OCI-LY7 (cell line): ENCODE results near the gene PPM1H. TPM values are rescaled to one million over a fixed set of nuclear protein-coding genes. Genes with fewer than 3 reads are reported as not detected.

ENCODE experiments used
- BruUV-seq: library from RNA; stranded (reverse); fragments of 400-500 nt; replicated peaks from 2 replicates; lab custom pipeline; 2021; lab: Mats Ljungman, UMichigan
- CTCF ChIA-PET: fragments of 300-600 bp; sonication (Branson Sonifier 250); formaldehyde crosslinking; loops from one replicate; lab custom pipeline; 2022; ENCODE audit warnings: antibody characterized with exemption; ENCODE audit not compliant: unreplicated experiment; lab: Charles Lee
- POLR2A ChIA-PET: fragments of 300-600 bp; sonication (Branson Sonifier 250); formaldehyde crosslinking; loops from one replicate; lab custom pipeline; 2022; ENCODE audit warnings: antibody characterized with exemption; lab: Charles Lee
- DNase-seq: peaks from one replicate; pipeline ENCODE4 v3.0.0-alpha.2; 2015; ENCODE audit warnings: low spot score
- H2AFZ ChIP-seq: fragments of 200-600 bp; sonication (generic), shearing (Covaris generic); 2 replicates; pipeline ENCODE4 v1.6.1; 2014; ENCODE audit warnings: mild to moderate bottlenecking, antibody characterized with exemption, low read length, moderate library complexity
- H3K27ac ChIP-seq: fragments of 200-600 bp; sonication (generic); 2 replicates; pipeline ENCODE4 v1.5.1; 2014; ENCODE audit warnings: mixed run types, low read depth, mild to moderate bottlenecking, moderate library complexity, low read length, inconsistent platforms; ENCODE audit not compliant: poor library complexity, severe bottlenecking
- H3K36me3 ChIP-seq: fragments of 200-600 bp; sonication (generic); 2 replicates; pipeline ENCODE4 v1.6.1; 2014; ENCODE audit warnings: mild to moderate bottlenecking, antibody characterized with exemption, low read length, moderate library complexity, mixed read lengths; ENCODE audit not compliant: insufficient read depth
- H3K4me1 ChIP-seq: fragments of 200-600 bp; sonication (generic); 2 replicates; pipeline ENCODE4 v1.5.1; 2014; ENCODE audit warnings: mild to moderate bottlenecking, low read length; ENCODE audit not compliant: insufficient read depth, poor library complexity, severe bottlenecking
- H3K4me2 ChIP-seq: fragments of 200-600 bp; sonication (generic); 2 replicates; pipeline ENCODE4 v1.6.1; 2014; ENCODE audit warnings: mild to moderate bottlenecking, low read length
- H3K4me3 ChIP-seq: fragments of 200-600 bp; sonication (generic); 2 replicates; pipeline ENCODE4 v1.5.1; 2014; ENCODE audit warnings: mild to moderate bottlenecking, low read depth, low read length; ENCODE audit not compliant: poor library complexity, severe bottlenecking
- H3K79me2 ChIP-seq: fragments of 200-600 bp; sonication (generic); 2 replicates; pipeline ENCODE4 v1.6.1; 2016; ENCODE audit warnings: low read depth, mild to moderate bottlenecking, low read length, moderate library complexity, mixed read lengths; ENCODE audit not compliant: insufficient read depth
- H3K9me2 ChIP-seq: fragments of 200-600 bp; sonication (generic); 2 replicates; pipeline ENCODE4 v1.6.1; 2016; ENCODE audit warnings: mild to moderate bottlenecking, low read length, mixed read lengths; ENCODE audit not compliant: insufficient read depth
- H3K9me3 ChIP-seq: fragments of 200-600 bp; sonication (generic); 2 replicates; pipeline ENCODE4 v1.6.1; 2014; ENCODE audit warnings: mild to moderate bottlenecking, mixed run types, low read length, mixed read lengths
- H4K20me1 ChIP-seq: fragments of 200-600 bp; sonication (generic); 2 replicates; pipeline ENCODE4 v1.6.1; 2014; ENCODE audit warnings: mild to moderate bottlenecking, antibody characterized with exemption, low read length, moderate library complexity, mixed read lengths; ENCODE audit not compliant: insufficient read depth
- EZH2phosphoT487 ChIP-seq: fragments of 200-600 bp; sonication (generic); IDR thresholded peaks from 2 replicates; pipeline ENCODE4 v1.6.1; 2018; ENCODE audit warnings: low read depth, borderline replicate concordance, mild to moderate bottlenecking, mixed run types, antibody characterized with exemption, low read length, moderate library complexity, mixed read lengths
- intact Hi-C: fragments of 100-400 bp; cut with micrococcal nuclease; formaldehyde crosslinking; loops from one replicate; pipeline ENCODE4 v1.10.0; 2022; ENCODE audit not compliant: unreplicated experiment
- total RNA-seq, 2 experiments: library from RNA; depleted of rRNA in 1 of 2; stranded (reverse); fragments of >200 nt in 1 of 2; shearing (Covaris generic) in 1 of 2; gene quantifications; 2 replicates each; pipeline ENCODE4 v1.2.3, GENCODE V29; 2014 to 2022
- TF ChIP-seq, protein P1 (sequence below): fragments of 200-600 bp; sonication (generic); conservative IDR thresholded peaks from 2 replicates; pipeline ENCODE4 v1.5.1; 2014; ENCODE audit warnings: mild to moderate bottlenecking, antibody characterized with exemption, low read length, moderate library complexity, mixed read lengths

Gene PPM1H
- total RNA-seq, 2 experiments from 2014 or later, result 2.0 to 3.4 TPM

DNA sequence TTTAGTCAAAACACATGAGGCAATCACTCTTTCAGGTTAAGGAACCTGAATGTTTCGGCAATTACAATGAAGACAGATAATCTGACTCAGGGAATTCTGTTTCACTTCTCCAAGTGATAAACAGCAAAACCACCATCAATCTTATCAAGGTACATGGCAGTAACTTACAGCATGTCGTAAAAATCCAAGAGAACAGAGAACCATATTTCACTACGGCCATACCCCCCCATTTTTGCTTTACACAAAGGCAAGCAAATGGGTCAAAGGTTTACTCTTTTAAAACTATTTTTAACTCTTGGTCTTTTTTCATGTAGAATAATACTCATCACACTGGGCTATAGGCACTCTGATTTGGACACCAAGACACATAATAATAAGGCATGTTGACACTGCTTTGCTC lies 102.4 kb downstream of the PPM1H start:
- Histone ChIP-seq H3K27ac (no peak overlapping the region), H3K4me1 (no peaks in the 10 kb centered on the region), H3K9me3 (no peaks in the 10 kb centered on the region), H3K36me3 (no peaks in the 10 kb centered on the region), H3K4me3 (no peak overlapping the region), H2AFZ (no peak overlapping the region), H3K4me2 (no peak overlapping the region), H4K20me1 (no peaks in the 10 kb centered on the region), H3K9me2 (no peaks in the 10 kb centered on the region), H3K79me2 (no peaks in the 10 kb centered on the region)
- BruUV-seq, result no TSS peak
- ChIA-PET CTCF (no interaction called here), POLR2A (no interaction called here)
- DNase-seq, result no peak
- intact Hi-C loops, result no loop called here
- TF ChIP-seq, protein P1, sequence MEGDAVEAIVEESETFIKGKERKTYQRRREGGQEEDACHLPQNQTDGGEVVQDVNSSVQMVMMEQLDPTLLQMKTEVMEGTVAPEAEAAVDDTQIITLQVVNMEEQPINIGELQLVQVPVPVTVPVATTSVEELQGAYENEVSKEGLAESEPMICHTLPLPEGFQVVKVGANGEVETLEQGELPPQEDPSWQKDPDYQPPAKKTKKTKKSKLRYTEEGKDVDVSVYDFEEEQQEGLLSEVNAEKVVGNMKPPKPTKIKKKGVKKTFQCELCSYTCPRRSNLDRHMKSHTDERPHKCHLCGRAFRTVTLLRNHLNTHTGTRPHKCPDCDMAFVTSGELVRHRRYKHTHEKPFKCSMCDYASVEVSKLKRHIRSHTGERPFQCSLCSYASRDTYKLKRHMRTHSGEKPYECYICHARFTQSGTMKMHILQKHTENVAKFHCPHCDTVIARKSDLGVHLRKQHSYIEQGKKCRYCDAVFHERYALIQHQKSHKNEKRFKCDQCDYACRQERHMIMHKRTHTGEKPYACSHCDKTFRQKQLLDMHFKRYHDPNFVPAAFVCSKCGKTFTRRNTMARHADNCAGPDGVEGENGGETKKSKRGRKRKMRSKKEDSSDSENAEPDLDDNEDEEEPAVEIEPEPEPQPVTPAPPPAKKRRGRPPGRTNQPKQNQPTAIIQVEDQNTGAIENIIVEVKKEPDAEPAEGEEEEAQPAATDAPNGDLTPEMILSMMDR, result no peak
- TF ChIP-seq EZH2phosphoT487, result no peak

DNA sequence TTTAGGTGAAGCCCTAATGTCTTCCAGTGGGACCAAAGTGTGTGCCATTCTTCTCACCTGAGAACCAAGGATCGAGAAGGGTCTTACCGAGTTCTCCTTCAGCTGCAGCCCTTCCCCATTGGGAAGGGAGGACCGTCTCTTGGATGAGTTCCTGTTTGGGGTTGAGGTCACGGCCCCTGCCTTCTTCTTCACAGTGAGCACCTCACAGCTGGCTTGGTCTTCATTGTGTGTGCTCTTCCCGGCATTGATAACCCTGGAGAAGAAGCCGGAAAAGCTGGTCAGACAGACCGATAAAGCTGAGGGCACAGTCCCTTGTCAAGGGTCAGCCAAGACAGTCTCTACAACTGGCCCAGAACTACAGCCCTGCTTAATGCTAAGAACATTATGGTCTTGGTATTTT lies 102.9 kb downstream of the PPM1H start:
- Histone ChIP-seq H3K27ac (no peak overlapping the region), H3K4me1 (no peaks in the 10 kb centered on the region), H4K20me1 (no peaks in the 10 kb centered on the region), H3K36me3 (no peaks in the 10 kb centered on the region), H3K4me3 (no peak overlapping the region), H3K9me2 (no peaks in the 10 kb centered on the region), H3K4me2 (no peak overlapping the region), H3K9me3 (no peaks in the 10 kb centered on the region), H3K79me2 (no peaks in the 10 kb centered on the region), H2AFZ (no peak overlapping the region)
- DNase-seq, result no peak
- ChIA-PET CTCF (no interaction called here), POLR2A (interaction anchor here (1.0 kb wide), 1 partner anchor 260 kb away, joined by 3 read pairs; no protein-coding TSS in a partner anchor)
- TF ChIP-seq, protein P1, result no peak
- no peak for TF ChIP-seq EZH2phosphoT487
- no TSS peak for BruUV-seq
- intact Hi-C loops, result no loop called here

DNA sequence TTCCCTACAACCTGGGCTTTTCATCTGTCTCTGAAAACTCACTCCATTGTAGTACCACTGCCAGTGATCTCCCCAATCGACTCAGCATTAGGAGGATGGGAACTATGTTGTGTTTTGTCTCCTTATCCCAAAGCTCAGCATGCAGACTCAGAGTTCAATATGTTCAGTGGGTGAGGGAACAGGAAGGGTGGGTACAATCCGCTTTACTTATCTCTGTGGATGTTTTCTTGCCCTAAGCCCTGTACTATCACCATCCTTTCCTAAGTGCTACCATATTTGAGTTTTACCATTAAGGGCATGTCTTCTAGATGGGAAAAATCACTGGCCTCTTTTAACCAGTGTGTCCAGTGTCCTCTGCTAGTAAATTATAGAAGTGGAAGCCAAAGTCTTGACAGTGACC lies 107.1 kb downstream of the PPM1H start:
- TF ChIP-seq EZH2phosphoT487, result no peak
- TF ChIP-seq, protein P1, result no peak
- H3K4me1 ChIP-seq, result no peaks in the 10 kb centered on the region
- no peak for DNase-seq
- no peak overlapping the region for H3K27ac ChIP-seq
- H3K9me3 ChIP-seq, result no peaks in the 10 kb centered on the region
- no peak overlapping the region for H2AFZ ChIP-seq
- ChIA-PET CTCF (no interaction called here), POLR2A (interaction anchor here (0.6 kb wide), 1 partner anchor 241 kb away, joined by 3 read pairs; no protein-coding TSS in a partner anchor)
- H4K20me1 ChIP-seq, result no peaks in the 10 kb centered on the region
- no peaks in the 10 kb centered on the region for H3K36me3 ChIP-seq
- BruUV-seq, result no TSS peak
- intact Hi-C loops, result no loop called here
- H3K4me2 ChIP-seq, result no peak overlapping the region
- H3K9me2 ChIP-seq, result no peaks in the 10 kb centered on the region
- no peaks in the 10 kb centered on the region for H3K79me2 ChIP-seq
- no peak overlapping the region for H3K4me3 ChIP-seq
